Breast epithelium (tissue), 4 donors: ENCODE results near the gene TRPV6. TPM values are rescaled to one million over a fixed set of nuclear protein-coding genes. Genes with fewer than 3 reads are reported as not detected.

ENCODE experiments used
- DNase-seq, 2 donors: peaks; one replicate each; pipeline ENCODE4 v3.0.0-alpha.2; 2019; ENCODE audit warnings: low spot score in 2 of 2
- H3K27ac ChIP-seq, 2 donors: fragments of 200-600 bp; sonication (generic) in 1 of 2; one replicate each; pipeline ENCODE4 v1.5.1; 2016 to 2019; ENCODE audit warnings: mild to moderate bottlenecking in 1 of 2
- H3K27me3 ChIP-seq, 2 donors: fragments of 200-600 bp; sonication (generic) in 1 of 2; one replicate each; pipeline versions ENCODE4 v1.5.1 to v1.6.0; 2017 to 2019; ENCODE audit warnings: control low read depth in 1 of 2, mild to moderate bottlenecking in 1 of 2
- H3K36me3 ChIP-seq: fragments of 200-600 bp; one replicate; pipeline ENCODE4 v1.5.1; 2019
- H3K4me1 ChIP-seq, 2 donors: fragments of 200-600 bp; sonication (generic); one replicate each; pipeline ENCODE4 v1.5.1; 2016 to 2019; ENCODE audit warnings: control low read depth in 1 of 2
- H3K4me3 ChIP-seq, 3 donors: fragments of 200-600 bp; sonication (generic); 1 replicate in 2 of 3; 2 replicates in 1 of 3; pipeline ENCODE4 v1.5.1; 2016 to 2019; ENCODE audit warnings: mild to moderate bottlenecking in 3 of 3, moderate library complexity in 2 of 3
- H3K9me3 ChIP-seq, 2 donors: fragments of 200-600 bp; sonication (generic) in 1 of 2; one replicate each; pipeline ENCODE4 v1.5.1; 2016 to 2019; ENCODE audit warnings: control low read depth in 1 of 2
- POLR2A ChIP-seq: fragments of 450-650 bp; IDR thresholded peaks from one replicate; pipeline ENCODE4 v1.6.1; 2016; ENCODE audit warnings: antibody characterized with exemption, mild to moderate bottlenecking, moderate library complexity
- POLR2AphosphoS5 ChIP-seq, 3 donors: sonication (generic); formaldehyde crosslinking; IDR thresholded peaks; one replicate each; pipeline ENCODE4 v1.6.1; 2017; ENCODE audit warnings: antibody characterized with exemption in 3 of 3
- intact Hi-C: fragments of 100-400 bp; cut with DNase I; formaldehyde crosslinking; loops from one replicate; pipeline ENCODE4 v1.15.1; 2023; ENCODE audit warnings: low total_unique reads
- total RNA-seq, 3 donors: library from RNA; depleted of rRNA; stranded (reverse); fragments of >200 nt; gene quantifications; one replicate each; pipeline ENCODE4 v1.1.0, GENCODE V29; 2016
- TF ChIP-seq, protein P1 (sequence below), 3 donors: fragments of 450-650 bp; IDR thresholded peaks; one replicate each; pipeline ENCODE4 v1.5.1; 2016 to 2017; ENCODE audit warnings: antibody characterized with exemption in 3 of 3, mild to moderate bottlenecking in 3 of 3, moderate library complexity in 3 of 3

The TRPV6 gene
- total RNA-seq, 3 donors from 2014 or later, result under 0.01 to 19.8 (median 13.4) TPM

DNA sequence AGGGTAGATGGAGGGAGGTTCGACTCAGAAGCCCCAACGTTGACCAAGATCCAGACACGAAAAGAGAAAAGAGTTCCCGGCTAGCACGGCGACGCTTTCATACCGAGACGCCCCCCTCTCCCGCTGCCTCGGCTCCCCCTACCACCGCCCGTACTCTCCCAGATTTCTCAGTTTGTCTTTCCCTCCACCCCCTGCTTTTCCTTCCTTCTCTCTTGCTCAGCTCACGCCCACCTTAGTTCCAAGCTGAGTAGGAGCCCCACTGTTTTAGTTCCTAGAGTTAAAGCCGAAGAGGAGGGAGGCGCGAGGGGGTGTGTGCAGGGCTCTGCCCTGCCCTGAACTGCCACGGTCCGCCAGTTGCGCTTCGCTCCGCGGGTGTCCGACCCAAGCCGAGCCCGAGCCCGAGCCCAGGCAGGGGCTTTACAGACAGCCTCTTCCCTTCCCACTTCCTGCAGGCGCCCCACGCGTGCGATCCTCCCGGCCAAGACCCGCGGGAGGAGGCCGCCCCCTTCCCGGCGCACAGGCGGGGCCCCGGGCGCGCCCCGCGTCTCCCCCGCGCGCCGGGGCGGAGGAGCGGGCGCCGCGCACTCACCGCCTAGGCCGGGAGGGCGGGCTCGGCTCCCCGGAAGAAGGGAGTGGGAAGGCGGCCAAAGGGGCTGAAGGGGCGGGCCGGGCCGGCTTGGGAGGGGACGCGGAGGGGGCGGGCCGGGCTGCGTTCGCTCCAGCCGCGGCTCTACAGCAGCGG lies 31.0 kb downstream of the TRPV6 start, which contains the start of gene EPHB6:
Gene EPHB6, plus strand, starts transcription at position 705 of the 742 bp plus-strand sequence. CDS start 8,152 bp downstream, outside the sequence.
- H3K27ac ChIP-seq, result peak within 1 kb of the TSS; percentile 66 to 82
- no peaks in the 10 kb centered on the region for H3K36me3 ChIP-seq
- H3K4me3 ChIP-seq, result peak within 1 kb of the TSS; percentile 58 to 93 (median 75)
- no peaks in the 10 kb centered on the region for H3K27me3 ChIP-seq
- TF ChIP-seq, protein P1, sequence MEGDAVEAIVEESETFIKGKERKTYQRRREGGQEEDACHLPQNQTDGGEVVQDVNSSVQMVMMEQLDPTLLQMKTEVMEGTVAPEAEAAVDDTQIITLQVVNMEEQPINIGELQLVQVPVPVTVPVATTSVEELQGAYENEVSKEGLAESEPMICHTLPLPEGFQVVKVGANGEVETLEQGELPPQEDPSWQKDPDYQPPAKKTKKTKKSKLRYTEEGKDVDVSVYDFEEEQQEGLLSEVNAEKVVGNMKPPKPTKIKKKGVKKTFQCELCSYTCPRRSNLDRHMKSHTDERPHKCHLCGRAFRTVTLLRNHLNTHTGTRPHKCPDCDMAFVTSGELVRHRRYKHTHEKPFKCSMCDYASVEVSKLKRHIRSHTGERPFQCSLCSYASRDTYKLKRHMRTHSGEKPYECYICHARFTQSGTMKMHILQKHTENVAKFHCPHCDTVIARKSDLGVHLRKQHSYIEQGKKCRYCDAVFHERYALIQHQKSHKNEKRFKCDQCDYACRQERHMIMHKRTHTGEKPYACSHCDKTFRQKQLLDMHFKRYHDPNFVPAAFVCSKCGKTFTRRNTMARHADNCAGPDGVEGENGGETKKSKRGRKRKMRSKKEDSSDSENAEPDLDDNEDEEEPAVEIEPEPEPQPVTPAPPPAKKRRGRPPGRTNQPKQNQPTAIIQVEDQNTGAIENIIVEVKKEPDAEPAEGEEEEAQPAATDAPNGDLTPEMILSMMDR (IDR thresholded peaks at IDR 0.05), result no peak
- TF ChIP-seq POLR2A (no peak), POLR2AphosphoS5 (IDR thresholded peaks at IDR 0.05) (no peak)
- peak; percentile 47 to 69 for DNase-seq
- peaks cover 0 to 3% of the 10 kb centered on the region in 2 donors for H3K4me1 ChIP-seq
- H3K9me3 ChIP-seq, result no peaks in the 10 kb centered on the region
- intact Hi-C loops, result no loop called here

GRCh38 chr7:142853739-142854371 lies 31.7 kb downstream of the TRPV6 start:
- TF ChIP-seq, protein P1 (IDR thresholded peaks at IDR 0.05), result peak; percentile 28 to 85 (median 79)
- no peak for TF ChIP-seq POLR2A
- DNase-seq, result no peak
- intact Hi-C loops, result no loop called here
- Histone ChIP-seq H3K27me3 (no peaks in the 10 kb centered on the region), H3K27ac (peak overlapping the region; percentile 66 to 82), H3K4me3 (peak overlapping the region; percentile 58 to 93 (median 75)), H3K4me1 (peaks cover 0 to 3% of the 10 kb centered on the region in 2 donors), H3K36me3 (no peaks in the 10 kb centered on the region), H3K9me3 (no peaks in the 10 kb centered on the region)

- intact Hi-C loops, result no loop called here
- TF ChIP-seq POLR2AphosphoS5 (IDR thresholded peaks at IDR 0.05) (no peak), POLR2A (no peak)
- TF ChIP-seq, protein P1 (IDR thresholded peaks at IDR 0.05), result no peak
Measured at GRCh38 chr7:142851919-142852318, 33.6 kb downstream of the TRPV6 start.

DNA sequence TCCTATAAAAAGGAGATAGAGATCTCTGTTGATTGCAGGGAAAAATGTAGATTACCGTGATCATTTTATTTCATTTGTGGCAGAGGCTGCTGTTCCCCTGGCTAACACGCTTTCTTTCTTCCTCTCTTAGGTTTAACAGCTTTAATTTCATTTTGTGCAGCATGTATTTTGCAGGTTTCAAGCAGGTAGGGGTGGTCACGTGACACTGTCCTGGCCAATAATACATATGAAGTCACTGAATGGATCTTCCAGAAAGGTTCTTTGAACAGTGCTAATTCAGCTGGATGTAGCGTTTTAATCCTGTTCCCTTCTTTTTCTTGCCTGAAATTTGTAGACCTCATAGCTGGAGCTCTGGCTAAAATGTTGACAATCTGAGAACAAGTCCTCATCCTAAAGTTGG lies 34.3 kb downstream of the TRPV6 start:
- intact Hi-C loops, result no loop called here

More at GRCh38 chr7:142851919-142852318, 33.6 kb downstream of the TRPV6 start:
- no peaks in the 10 kb centered on the region for H3K27me3 ChIP-seq
- no peaks in the 10 kb centered on the region for H3K36me3 ChIP-seq
- DNase-seq, result no peak
- H3K4me1 ChIP-seq, result peaks cover 0 to 3% of the 10 kb centered on the region in 2 donors
- H3K4me3 ChIP-seq, result no peak overlapping the region
- H3K9me3 ChIP-seq, result no peaks in the 10 kb centered on the region
- H3K27ac ChIP-seq, result no peak overlapping the region

More for the DNA sequence above, 34.3 kb downstream of the TRPV6 start:
- no peak for DNase-seq
- peaks cover 0 to 3% of the 10 kb centered on the region in 2 donors for H3K4me1 ChIP-seq
- H3K4me3 ChIP-seq, result no peak overlapping the region
- H3K27me3 ChIP-seq, result no peaks in the 10 kb centered on the region
- H3K27ac ChIP-seq, result no peak overlapping the region
- no peaks in the 10 kb centered on the region for H3K36me3 ChIP-seq
- TF ChIP-seq, protein P1 (IDR thresholded peaks at IDR 0.05), result no peak
- TF ChIP-seq POLR2AphosphoS5 (IDR thresholded peaks at IDR 0.05), result no peak
- no peak for TF ChIP-seq POLR2A
- H3K9me3 ChIP-seq, result no peaks in the 10 kb centered on the region
